ENCODE measurements around the gene SLX9. TPM values are rescaled to one million over a fixed set of nuclear protein-coding genes. Genes with fewer than 3 reads are reported as not detected.

Gene SLX9
- total RNA-seq, 1 donor from 2014 or later = 31.8 TPM

DNA sequence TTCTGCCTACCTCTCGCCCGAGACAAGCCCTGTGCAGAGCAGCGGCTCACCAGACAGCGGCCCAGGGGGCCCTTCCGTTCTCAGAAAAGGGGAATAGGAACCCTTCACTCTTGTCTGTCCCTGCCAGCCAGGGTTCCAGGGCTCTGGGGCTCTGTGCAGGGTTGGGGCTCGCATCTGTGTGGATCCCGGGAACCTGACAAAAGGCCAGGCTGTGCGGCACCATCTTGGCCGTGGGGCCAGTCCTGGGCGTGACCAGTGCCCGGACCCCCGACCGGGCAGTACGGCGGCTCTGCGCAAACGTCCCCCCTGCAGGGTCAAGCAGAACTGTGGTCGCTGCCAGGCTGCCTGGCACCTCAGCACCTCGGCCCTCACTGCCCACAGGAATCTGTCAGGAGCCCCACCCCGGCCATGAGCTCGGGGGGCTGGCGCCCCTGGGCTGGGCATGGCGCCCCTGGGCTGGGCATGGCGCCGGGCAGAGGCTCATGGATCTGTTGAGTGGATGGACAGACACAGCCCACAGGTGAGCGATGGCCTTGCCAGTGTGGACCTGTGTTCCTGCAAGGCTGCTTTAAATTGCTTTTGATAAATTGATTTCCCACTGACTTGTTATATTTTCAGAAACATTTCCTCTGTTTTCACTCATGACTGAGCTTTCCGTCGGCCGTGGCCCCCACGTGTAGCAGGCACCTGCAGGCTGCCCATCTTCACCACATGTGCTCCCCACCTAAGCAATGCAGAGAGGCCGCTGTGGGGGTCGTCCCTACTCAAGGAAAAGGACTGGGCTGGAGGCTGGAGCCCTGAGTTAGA is 59.0 kb downstream of the SLX9 start:
- no peaks in the 10 kb centered on the region for H3K27me3 Mint-ChIP-seq (ENCODE audit: low read depth)
- no peak overlapping the region for H3K27ac Mint-ChIP-seq
- TF ChIP-seq, protein P1, sequence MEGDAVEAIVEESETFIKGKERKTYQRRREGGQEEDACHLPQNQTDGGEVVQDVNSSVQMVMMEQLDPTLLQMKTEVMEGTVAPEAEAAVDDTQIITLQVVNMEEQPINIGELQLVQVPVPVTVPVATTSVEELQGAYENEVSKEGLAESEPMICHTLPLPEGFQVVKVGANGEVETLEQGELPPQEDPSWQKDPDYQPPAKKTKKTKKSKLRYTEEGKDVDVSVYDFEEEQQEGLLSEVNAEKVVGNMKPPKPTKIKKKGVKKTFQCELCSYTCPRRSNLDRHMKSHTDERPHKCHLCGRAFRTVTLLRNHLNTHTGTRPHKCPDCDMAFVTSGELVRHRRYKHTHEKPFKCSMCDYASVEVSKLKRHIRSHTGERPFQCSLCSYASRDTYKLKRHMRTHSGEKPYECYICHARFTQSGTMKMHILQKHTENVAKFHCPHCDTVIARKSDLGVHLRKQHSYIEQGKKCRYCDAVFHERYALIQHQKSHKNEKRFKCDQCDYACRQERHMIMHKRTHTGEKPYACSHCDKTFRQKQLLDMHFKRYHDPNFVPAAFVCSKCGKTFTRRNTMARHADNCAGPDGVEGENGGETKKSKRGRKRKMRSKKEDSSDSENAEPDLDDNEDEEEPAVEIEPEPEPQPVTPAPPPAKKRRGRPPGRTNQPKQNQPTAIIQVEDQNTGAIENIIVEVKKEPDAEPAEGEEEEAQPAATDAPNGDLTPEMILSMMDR (IDR thresholded peaks at IDR 0.05; ENCODE audit: unreplicated experiment) = no peak
- DNase-seq (ENCODE audit: low spot score in 2 of 2, unreplicated experiment in 2 of 2) = no peak
- H3K4me3 Mint-ChIP-seq = no peak overlapping the region
- no peaks in the 10 kb centered on the region for H3K36me3 Mint-ChIP-seq
- H3K4me1 Mint-ChIP-seq = peaks cover 8% of the 10 kb centered on the region
- H3K9me3 Mint-ChIP-seq = no peaks in the 10 kb centered on the region

DNA sequence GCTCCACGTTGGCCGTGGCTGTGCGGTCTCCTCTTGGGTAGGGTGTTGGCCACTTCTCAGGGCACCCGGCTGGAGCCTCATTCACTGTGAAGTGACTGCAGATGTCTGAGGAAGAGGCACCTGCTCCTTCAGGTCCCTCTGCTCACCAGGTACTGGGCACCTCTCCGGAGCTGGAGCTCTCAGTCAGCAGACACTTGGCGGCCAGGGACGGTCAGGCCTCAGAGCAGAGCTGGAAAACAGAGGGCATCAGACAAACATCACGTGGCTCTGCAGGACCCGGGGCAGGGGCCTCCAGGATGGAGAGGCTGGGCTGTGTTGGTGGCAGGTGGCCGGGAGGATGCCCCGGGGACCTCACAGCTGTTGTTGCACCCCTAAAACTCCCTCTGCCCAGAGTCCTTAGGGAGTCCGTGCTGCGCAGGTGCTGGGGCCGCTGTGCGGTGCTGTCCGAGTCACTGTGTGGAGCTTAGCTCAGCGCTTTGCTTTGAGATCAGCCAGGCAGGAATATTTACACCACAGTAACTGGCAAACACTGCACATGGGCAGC is 59.7 kb downstream of the SLX9 start:
- Mint-ChIP-seq H3K36me3 (no peaks in the 10 kb centered on the region), H3K4me3 (no peak overlapping the region), H3K4me1 (peaks cover 8% of the 10 kb centered on the region), H3K27me3 (ENCODE audit: low read depth) (no peaks in the 10 kb centered on the region), H3K9me3 (no peaks in the 10 kb centered on the region), H3K27ac (no peak overlapping the region)
- DNase-seq (ENCODE audit: low spot score in 2 of 2, unreplicated experiment in 2 of 2) = no peak
- TF ChIP-seq, protein P1 (IDR thresholded peaks at IDR 0.05; ENCODE audit: unreplicated experiment) = no peak

DNA sequence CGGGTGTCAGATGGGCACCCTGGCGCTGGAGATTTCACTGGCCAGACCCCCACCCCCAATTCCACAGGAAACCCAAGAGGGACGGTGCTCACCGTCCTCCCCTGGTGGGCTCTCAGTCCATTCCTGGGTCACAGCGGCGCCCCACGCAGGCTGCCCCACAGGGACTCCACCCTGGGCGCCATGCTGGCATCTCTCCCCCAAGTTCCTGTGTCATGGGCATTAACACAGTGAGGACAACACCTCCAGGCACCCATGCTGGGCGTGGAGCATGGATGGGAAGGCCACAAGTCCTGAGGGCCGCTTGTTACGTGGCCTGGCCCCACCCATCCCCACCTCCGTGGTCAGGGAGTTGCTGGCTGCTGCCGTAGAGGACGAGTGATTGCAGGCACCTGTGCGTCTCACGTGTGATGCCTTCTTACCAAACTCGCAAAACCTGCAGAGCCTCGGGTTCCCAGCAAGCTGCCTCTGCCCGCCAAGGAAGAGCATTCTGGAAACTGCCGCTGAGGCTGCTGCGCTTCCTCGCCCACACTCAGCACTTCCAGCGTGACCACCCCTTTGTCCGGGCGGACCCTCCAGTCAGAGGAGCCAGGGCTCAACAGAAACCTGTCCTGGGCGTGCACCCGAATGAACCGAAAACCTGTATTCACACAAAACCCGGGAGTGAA is 60.3 kb downstream of the SLX9 start:
- peaks cover 8% of the 10 kb centered on the region for H3K4me1 Mint-ChIP-seq
- H3K4me3 Mint-ChIP-seq = no peak overlapping the region
- TF ChIP-seq, protein P1 (IDR thresholded peaks at IDR 0.05; ENCODE audit: unreplicated experiment) = no peak
- no peaks in the 10 kb centered on the region for H3K36me3 Mint-ChIP-seq
- H3K27me3 Mint-ChIP-seq (ENCODE audit: low read depth) = no peaks in the 10 kb centered on the region
- no peak overlapping the region for H3K27ac Mint-ChIP-seq
- peaks cover 3% of the 10 kb centered on the region for H3K9me3 Mint-ChIP-seq
- DNase-seq (ENCODE audit: low spot score in 2 of 2, unreplicated experiment in 2 of 2) = no peak

- no peak overlapping the region for H3K27ac Mint-ChIP-seq
- no peak for DNase-seq (ENCODE audit: low spot score in 2 of 2, unreplicated experiment in 2 of 2)
- H3K27me3 Mint-ChIP-seq (ENCODE audit: low read depth) = no peaks in the 10 kb centered on the region
- no peak overlapping the region for H3K4me3 Mint-ChIP-seq
- no peaks in the 10 kb centered on the region for H3K36me3 Mint-ChIP-seq
- H3K9me3 Mint-ChIP-seq = peaks cover 7% of the 10 kb centered on the region
- H3K4me1 Mint-ChIP-seq = peaks cover 8% of the 10 kb centered on the region
- TF ChIP-seq, protein P1 (IDR thresholded peaks at IDR 0.05; ENCODE audit: unreplicated experiment) = no peak
Observed at GRCh38 chr21:45000637-45001133, 60.9 kb downstream of the SLX9 start.

DNA sequence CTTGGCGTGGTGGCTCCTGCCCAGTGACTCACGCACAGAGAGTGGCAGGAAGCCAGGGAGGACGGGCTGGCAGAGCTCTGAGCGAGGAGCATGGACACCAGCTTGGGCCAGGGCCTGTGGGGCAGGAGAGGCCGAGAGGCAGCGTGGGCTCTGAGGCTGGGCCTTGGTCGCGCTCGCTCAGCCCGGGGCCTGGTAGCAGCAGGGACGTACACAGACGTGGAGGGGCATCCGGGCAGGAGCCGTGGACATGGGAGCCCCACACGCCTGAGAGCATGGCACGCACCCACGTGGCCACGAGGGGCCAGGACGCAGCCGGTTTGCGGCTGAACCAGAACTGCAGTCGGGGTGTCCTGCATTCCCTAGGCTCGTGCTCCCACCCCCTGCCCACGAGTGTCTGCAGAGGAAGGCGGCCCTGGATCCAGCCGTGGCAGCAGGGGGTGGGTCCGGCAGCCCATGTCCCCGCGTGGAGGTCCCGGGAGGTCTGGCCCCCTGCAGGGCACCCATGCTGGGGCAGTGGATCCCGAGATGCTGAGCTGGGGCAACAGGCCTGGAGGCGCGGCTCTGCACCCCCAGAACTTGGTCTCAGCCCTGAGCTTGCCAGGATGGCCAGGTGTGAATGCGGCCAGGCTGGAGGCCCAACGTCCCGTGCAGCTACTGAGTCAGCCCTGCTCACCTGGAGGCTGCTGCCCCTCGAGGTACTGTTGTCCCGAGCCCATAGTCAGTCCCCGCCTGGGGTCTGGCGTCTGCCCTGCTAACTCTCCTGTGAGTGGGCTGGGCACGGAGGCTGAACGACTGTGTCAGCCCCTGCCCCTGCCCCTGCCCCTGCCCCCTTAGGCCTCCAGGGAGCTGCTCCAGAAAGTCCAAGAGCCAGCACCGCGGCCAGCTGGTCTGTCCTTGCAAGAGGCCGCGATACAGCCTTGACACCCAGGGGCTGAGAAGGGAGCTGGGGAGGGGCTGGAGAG is 61.6 kb downstream of the SLX9 start:
- H3K27ac Mint-ChIP-seq = no peak overlapping the region
- no peak for DNase-seq (ENCODE audit: low spot score in 2 of 2, unreplicated experiment in 2 of 2)
- peaks cover 8% of the 10 kb centered on the region for H3K4me1 Mint-ChIP-seq

More for the DNA sequence above, 61.6 kb downstream of the SLX9 start:
- TF ChIP-seq, protein P1 (IDR thresholded peaks at IDR 0.05; ENCODE audit: unreplicated experiment) = no peak
- Mint-ChIP-seq H3K9me3 (peaks cover 14% of the 10 kb centered on the region), H3K36me3 (peaks cover under 1% of the 10 kb centered on the region), H3K4me3 (no peak overlapping the region), H3K27me3 (ENCODE audit: low read depth) (no peaks in the 10 kb centered on the region)
